A549 treated with CORT108297 at 1 μM for 4 hours (cell line): ENCODE data around the gene TBC1D9B. TPM values are rescaled to one million over a fixed set of nuclear protein-coding genes. Genes with fewer than 3 reads are reported as not detected.

Experiments used
- total RNA-seq: library from RNA; stranded (reverse); fragments of 200-300 nt; extraction: Qiagen RNA extraction; gene quantifications from 5 replicates; pipeline ENCODE4 v1.2.3, GENCODE V29; 2022

TBC1D9B gene
- total RNA-seq, result 52.3 to 71.4 TPM (median 64.1 TPM) in 5 replicates

DNA sequence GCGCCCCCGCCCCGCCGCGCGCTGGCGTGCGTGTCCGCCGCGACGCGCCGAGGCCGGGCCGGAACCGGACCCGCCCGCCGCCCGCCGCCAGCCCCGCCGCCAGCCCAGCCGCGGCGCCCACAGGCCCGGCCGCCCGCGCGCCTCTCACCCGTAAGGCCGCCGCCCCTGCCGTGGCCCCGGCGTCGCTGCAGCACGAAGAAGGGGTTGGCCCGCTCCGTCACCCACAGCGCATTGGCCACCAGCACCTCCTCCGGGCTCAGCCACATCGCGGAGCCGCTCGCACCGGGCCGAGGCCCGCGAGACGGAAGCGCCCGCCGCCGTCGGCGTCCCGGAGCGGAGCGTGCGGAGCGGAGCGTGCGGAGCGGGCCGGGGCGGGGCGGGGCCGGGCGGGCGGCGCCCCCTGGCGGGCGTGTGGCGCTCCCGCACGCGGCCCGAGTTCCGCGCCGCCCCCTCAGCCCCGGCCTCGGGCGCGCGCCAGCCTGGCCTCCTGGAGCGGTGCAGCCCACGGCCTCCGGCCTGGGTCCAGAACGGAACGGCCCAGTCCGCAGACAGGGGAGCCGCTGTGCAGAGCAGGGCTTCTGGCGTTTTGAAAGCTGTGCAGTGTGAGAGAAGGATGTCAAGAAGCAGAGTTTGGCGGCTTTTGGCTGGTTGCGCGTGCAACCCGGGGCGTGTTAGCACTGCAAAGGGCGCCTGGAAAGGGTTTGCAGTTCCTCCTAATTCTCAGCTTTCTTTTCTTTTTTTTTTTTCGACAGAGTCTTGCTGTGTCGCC, at the start of gene TBC1D9B:
Gene TBC1D9B (minus strand): TSS at position 342 of the 769 bp plus-strand sequence. CDS start 76 bp downstream, at position 266.

DNA sequence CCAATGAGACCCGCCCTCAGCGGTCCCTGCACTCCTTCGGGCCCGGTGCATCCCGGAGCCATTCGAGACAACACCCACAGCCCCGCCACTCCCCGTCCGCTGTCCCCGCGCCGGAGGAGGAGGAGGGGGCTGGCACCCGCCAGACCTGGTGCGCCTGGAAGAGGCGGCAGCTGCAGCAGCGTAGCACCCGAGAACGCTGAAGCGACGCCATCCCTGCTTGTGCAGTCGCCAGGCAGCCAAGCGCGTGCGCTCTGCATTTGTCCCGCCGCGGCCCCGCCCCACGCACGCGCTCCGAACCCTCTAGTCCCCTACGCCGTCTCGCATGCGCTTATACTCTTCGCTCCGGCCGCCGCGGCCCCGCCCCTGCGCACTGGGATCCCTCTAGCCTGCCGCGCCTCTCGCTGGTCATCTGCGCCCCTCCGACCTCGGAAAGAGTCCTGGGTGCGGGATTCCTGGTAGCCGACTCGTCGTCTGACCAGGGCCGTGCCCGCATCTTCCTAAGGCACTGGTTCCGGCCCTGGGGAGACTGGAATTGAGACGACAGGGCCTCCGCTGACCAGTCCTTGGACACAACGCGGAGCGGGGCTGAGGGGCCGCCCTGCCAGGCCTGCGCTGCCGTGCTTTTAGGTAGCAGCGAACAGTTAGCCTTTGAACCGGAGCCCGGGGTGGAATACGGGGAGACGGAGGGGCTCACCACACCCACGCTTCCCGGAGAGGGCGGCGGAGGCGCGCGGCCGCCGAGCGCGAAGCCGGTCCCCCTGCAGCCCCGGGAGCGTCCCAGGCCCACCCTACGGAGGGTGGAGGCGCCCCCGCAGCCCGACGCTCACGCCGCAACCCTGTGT, 48.9 kb downstream of the TBC1D9B start, which contains the start of gene MRNIP:
Gene MRNIP (minus strand): TSS at position 232 of the 842 bp plus-strand sequence. CDS start 21 bp downstream, at position 211.

DNA sequence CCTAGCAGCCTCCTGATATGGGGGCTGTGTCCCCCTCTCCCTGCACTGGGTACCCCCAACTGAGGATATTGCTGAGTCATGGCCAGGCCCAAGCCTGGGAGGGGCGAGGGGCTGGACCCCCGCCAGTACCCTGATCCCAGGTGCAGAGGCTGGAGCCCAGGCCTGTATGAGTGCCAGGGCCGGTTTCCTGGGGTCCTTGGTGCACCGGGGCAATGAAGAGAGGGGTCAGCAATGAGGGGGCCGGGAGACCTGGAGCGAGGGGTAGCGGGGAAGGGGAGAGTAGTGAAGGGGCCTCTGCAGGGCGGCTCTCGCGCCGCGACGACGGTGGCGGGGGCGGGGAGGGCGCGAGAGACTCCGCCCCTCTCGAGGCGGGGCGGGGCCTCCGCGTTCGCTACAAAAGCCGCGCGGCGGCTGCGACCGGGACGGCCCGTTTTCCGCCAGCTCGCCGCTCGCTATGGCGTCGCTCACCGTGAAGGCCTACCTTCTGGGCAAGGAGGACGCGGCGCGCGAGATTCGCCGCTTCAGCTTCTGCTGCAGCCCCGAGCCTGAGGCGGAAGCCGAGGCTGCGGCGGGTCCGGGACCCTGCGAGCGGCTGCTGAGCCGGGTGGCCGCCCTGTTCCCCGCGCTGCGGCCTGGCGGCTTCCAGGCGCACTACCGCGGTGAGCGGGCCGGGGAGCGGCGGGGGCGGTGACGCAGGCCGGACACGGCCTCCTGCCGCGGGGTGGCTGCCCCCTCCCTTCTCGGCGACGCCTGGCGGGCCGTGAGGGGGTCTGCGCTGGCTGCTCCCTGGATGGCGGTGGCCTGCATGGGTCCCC, 87.0 kb downstream of the TBC1D9B start, which contains the start of gene SQSTM1:
Gene SQSTM1 (plus strand): TSS at position 423 of the 815 bp plus-strand sequence. CDS start 32 bp downstream, at position 455.

Other genes with a start within 250 kb of the TBC1D9B start
- gene CBY3, start 226.9 kb downstream of the TBC1D9B start, total RNA-seq, result not detected in 5 replicates
- gene CANX, start 208.9 kb downstream of the TBC1D9B start, total RNA-seq, result 303 to 414 TPM (median 342 TPM) in 5 replicates
- 17.3 to 21.0 TPM (median 19.7 TPM) in 5 replicates for gene MAML1, start 175.1 kb downstream of the TBC1D9B start, total RNA-seq
- gene LTC4S, start 113.9 kb downstream of the TBC1D9B start, total RNA-seq, result 0.25 to 0.36 TPM (median 0.27 TPM) in 3 of 5 replicates, not detected in the others
- 216 to 271 TPM (median 246 TPM) in 5 replicates for gene MGAT4B, start 101.0 kb downstream of the TBC1D9B start, total RNA-seq
- gene SQSTM1, start 87.0 kb downstream of the TBC1D9B start, total RNA-seq, result 1,176 to 2,107 TPM (median 1,251 TPM) in 5 replicates
- 15.6 to 23.6 TPM (median 18.6 TPM) in 5 replicates for gene MRNIP, start 49.1 kb downstream of the TBC1D9B start, total RNA-seq
- gene RNF130, start 163.9 kb upstream of the TBC1D9B start, total RNA-seq, result 37.5 to 43.3 TPM (median 42.4 TPM) in 5 replicates